ENCODE measurements around the gene LUC7L3. TPM values are rescaled to one million over a fixed set of nuclear protein-coding genes. Genes with fewer than 3 reads are reported as not detected.
A peak's percentile ranks its signal among the peaks of the same experiment; 100 is the strongest.

Gene LUC7L3
- total and polyA plus RNA-seq, 10 of the 15 experiments (the other 5 are each of a cell fraction or from before 2014, with no cell fraction given), result 51.3 to 176 (median 149) TPM

DNA sequence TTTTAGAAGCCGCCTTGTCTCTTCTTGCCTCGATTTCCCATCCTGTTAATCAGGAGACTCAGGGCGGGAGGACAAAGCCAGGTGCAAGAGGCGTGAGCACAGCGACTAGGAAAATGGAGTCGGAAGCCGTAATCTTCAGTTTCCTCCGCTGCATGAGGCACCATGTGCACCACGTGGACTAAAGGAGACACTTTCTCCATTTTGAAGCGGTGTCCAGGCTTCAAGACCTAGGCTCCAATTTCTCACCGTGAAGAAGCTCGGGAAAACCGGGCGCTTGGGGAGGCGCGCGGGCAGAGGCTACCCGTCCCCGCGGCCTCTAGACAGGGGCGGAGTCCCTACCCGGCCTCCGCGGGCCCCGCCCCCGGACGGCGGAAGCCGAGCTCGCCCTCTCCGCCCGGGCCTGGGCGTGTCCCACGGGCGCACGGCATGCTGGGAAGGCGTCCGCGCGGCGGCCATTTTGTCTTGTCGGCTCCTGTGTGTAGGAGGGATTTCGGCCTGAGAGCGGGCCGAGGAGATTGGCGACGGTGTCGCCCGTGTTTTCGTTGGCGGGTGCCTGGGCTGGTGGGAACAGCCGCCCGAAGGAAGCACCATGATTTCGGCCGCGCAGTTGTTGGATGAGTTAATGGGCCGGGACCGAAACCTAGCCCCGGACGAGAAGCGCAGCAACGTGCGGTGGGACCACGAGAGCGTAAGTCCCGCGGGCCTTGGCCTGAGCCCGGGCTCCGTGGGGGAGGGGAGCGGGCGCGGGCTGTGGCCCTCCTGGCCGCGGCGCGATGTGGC is at the start of gene LUC7L3 (continued):
- TF ChIP-seq BMI1 (IDR thresholded peaks at IDR 0.05; ENCODE audit: borderline replicate concordance), result no peak
- no peak for TF ChIP-seq SMAD1 (IDR thresholded peaks at IDR 0.05; ENCODE audit: low read depth, partially characterized antibody)
- no peak for TF ChIP-seq SUPT20H (IDR thresholded peaks at IDR 0.05; ENCODE audit: borderline replicate concordance, control insufficient read depth, low read depth, low read length)
- TF ChIP-seq TCF3 (IDR thresholded peaks at IDR 0.05; ENCODE audit: borderline replicate concordance, insufficient read depth, low read depth, low read length), result 0 out of 2 replicates have a peak, but pooled peaks have one; percentile 6
- no peak for TF ChIP-seq KDM1A (IDR thresholded peaks at IDR 0.05; ENCODE audit: borderline replicate concordance)
- TF ChIP-seq ETV6 (conservative IDR thresholded peaks at IDR 0.05 in 1 of 2, IDR thresholded peaks at IDR 0.05 in 1 of 2; ENCODE audit: borderline replicate concordance in 1 of 2, low read depth in 1 of 2), result no peak
- no peak for TF ChIP-seq WRNIP1 (IDR thresholded peaks at IDR 0.05; ENCODE audit: borderline replicate concordance, low read depth, low read length)
- TF ChIP-seq, protein P1, sequence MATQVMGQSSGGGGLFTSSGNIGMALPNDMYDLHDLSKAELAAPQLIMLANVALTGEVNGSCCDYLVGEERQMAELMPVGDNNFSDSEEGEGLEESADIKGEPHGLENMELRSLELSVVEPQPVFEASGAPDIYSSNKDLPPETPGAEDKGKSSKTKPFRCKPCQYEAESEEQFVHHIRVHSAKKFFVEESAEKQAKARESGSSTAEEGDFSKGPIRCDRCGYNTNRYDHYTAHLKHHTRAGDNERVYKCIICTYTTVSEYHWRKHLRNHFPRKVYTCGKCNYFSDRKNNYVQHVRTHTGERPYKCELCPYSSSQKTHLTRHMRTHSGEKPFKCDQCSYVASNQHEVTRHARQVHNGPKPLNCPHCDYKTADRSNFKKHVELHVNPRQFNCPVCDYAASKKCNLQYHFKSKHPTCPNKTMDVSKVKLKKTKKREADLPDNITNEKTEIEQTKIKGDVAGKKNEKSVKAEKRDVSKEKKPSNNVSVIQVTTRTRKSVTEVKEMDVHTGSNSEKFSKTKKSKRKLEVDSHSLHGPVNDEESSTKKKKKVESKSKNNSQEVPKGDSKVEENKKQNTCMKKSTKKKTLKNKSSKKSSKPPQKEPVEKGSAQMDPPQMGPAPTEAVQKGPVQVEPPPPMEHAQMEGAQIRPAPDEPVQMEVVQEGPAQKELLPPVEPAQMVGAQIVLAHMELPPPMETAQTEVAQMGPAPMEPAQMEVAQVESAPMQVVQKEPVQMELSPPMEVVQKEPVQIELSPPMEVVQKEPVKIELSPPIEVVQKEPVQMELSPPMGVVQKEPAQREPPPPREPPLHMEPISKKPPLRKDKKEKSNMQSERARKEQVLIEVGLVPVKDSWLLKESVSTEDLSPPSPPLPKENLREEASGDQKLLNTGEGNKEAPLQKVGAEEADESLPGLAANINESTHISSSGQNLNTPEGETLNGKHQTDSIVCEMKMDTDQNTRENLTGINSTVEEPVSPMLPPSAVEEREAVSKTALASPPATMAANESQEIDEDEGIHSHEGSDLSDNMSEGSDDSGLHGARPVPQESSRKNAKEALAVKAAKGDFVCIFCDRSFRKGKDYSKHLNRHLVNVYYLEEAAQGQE (IDR thresholded peaks at IDR 0.05; ENCODE audit: low read depth, low read length), result no peak
- no peak for TF ChIP-seq CBX3 (IDR thresholded peaks at IDR 0.05; ENCODE audit: borderline replicate concordance, low read depth)
- TF ChIP-seq, protein P2, sequence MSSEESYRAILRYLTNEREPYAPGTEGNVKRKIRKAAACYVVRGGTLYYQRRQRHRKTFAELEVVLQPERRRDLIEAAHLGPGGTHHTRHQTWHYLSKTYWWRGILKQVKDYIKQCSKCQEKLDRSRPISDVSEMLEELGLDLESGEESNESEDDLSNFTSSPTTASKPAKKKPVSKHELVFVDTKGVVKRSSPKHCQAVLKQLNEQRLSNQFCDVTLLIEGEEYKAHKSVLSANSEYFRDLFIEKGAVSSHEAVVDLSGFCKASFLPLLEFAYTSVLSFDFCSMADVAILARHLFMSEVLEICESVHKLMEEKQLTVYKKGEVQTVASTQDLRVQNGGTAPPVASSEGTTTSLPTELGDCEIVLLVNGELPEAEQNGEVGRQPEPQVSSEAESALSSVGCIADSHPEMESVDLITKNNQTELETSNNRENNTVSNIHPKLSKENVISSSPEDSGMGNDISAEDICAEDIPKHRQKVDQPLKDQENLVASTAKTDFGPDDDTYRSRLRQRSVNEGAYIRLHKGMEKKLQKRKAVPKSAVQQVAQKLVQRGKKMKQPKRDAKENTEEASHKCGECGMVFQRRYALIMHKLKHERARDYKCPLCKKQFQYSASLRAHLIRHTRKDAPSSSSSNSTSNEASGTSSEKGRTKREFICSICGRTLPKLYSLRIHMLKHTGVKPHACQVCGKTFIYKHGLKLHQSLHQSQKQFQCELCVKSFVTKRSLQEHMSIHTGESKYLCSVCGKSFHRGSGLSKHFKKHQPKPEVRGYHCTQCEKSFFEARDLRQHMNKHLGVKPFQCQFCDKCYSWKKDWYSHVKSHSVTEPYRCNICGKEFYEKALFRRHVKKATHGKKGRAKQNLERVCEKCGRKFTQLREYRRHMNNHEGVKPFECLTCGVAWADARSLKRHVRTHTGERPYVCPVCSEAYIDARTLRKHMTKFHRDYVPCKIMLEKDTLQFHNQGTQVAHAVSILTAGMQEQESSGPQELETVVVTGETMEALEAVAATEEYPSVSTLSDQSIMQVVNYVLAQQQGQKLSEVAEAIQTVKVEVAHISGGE (CRISPR knock-in tag; IDR thresholded peaks at IDR 0.05), result no peak
- no peak for TF ChIP-seq NR2C2 (IDR thresholded peaks at IDR 0.05; ENCODE audit: borderline replicate concordance, control insufficient read depth, insufficient read length, low read depth)
- TF ChIP-seq PAX5 (IDR thresholded peaks at IDR 0.05; ENCODE audit: borderline replicate concordance, low read depth, low read length), result peak; percentile 23; the same call in 1 of the 2 replicates
- TF ChIP-seq BACH1 (IDR thresholded peaks at IDR 0.05; ENCODE audit: borderline replicate concordance), result peak; percentile 63; the same call in 1 of the 2 replicates
- 0 out of 2 replicates have a peak, but pooled peaks have one; percentile 67 for TF ChIP-seq RBBP5 (conservative IDR thresholded peaks at IDR 0.05)
- TF ChIP-seq, protein P3, sequence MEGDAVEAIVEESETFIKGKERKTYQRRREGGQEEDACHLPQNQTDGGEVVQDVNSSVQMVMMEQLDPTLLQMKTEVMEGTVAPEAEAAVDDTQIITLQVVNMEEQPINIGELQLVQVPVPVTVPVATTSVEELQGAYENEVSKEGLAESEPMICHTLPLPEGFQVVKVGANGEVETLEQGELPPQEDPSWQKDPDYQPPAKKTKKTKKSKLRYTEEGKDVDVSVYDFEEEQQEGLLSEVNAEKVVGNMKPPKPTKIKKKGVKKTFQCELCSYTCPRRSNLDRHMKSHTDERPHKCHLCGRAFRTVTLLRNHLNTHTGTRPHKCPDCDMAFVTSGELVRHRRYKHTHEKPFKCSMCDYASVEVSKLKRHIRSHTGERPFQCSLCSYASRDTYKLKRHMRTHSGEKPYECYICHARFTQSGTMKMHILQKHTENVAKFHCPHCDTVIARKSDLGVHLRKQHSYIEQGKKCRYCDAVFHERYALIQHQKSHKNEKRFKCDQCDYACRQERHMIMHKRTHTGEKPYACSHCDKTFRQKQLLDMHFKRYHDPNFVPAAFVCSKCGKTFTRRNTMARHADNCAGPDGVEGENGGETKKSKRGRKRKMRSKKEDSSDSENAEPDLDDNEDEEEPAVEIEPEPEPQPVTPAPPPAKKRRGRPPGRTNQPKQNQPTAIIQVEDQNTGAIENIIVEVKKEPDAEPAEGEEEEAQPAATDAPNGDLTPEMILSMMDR (IDR thresholded peaks at IDR 0.05 in 2 of 3, conservative IDR thresholded peaks at IDR 0.05 in 1 of 3; ENCODE audit: control insufficient read depth in 2 of 3, extremely low read depth in 1 of 3, insufficient read depth in 1 of 3, low read depth in 3 of 3, low read length in 3 of 3), result no peak
- TF ChIP-seq, protein P4, sequence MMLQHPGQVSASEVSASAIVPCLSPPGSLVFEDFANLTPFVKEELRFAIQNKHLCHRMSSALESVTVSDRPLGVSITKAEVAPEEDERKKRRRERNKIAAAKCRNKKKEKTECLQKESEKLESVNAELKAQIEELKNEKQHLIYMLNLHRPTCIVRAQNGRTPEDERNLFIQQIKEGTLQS (IDR thresholded peaks at IDR 0.05; ENCODE audit: borderline replicate concordance, extremely low read depth, low read depth, low read length), result no peak
- TF ChIP-seq SREBF1 (IDR thresholded peaks at IDR 0.05; ENCODE audit: low read length), result no peak

Measured in GM12878 (cell line).